K562 (cell line): ENCODE data around the gene CSMD2. TPM values are rescaled to one million over a fixed set of nuclear protein-coding genes. Genes with fewer than 3 reads are reported as not detected.

ENCODE experiments used
- ATAC-seq: fragments of 200-7000 bp; cut with Tn5 transposase; 3 replicates; pipeline ENCODE4 v1.9.1; 2020; ENCODE audit warnings: moderate library complexity
- BruUV-seq: library from RNA; stranded (reverse); fragments of 400-500 nt; replicated peaks from 2 replicates; lab custom pipeline; 2021; lab: Mats Ljungman, UMichigan
- CTCF ChIA-PET: fragments of 300-600 bp; formaldehyde crosslinking; extraction: SDS; loops from one replicate; lab custom pipeline; 2021; ENCODE audit warnings: low intra/inter-chr PET ratio; lab: Yijun Ruan, JAX
- POLR2A ChIA-PET: fragments of 300-600, 350-650 bp; sonication (Branson Sonifier 250); formaldehyde crosslinking; extraction: SDS; loops from one replicate; lab custom pipeline; 2021; ENCODE audit warnings: antibody characterized with exemption, inconsistent platforms; lab: Yijun Ruan, JAX
- DNase-seq, 4 experiments: peaks; one replicate each; pipeline versions ENCODE4 v3.0.0 to v3.0.0-alpha.2; 2011 to 2018; ENCODE audit warnings: low spot score in 3 of 4, mixed read lengths in 3 of 4; ENCODE audit errors: extremely low read depth in 1 of 4
- FAIRE-seq: peaks from 2 replicates; lab custom pipeline; 2011; peaks lifted over from hg19 to GRCh38; lab: Jason Lieb, UNC
- H2AFZ ChIP-seq: 2 replicates; pipeline ENCODE4 v1.6.0; 2011; ENCODE audit warnings: low read depth, low read length, control low read depth, inconsistent platforms
- H3K27ac ChIP-seq: fragments of 200-600 bp; 3 replicates; pipeline ENCODE4 v1.8.0; 2011; ENCODE audit warnings: low read depth, mild to moderate bottlenecking, control low read depth, inconsistent platforms, low read length, moderate library complexity, mixed read lengths; ENCODE audit errors: extremely low read depth
- H3K27me3 ChIP-seq, 2 experiments: fragments of 300-600 bp in 1 of 2; 2 replicates in 1 of 2; 3 replicates in 1 of 2; pipeline versions ENCODE4 v1.6.0 to v1.8.0; 2011; ENCODE audit warnings: inconsistent platforms in 2 of 2, low read length in 2 of 2, mild to moderate bottlenecking in 1 of 2, mixed read lengths in 1 of 2, moderate library complexity in 1 of 2; ENCODE audit not compliant: control insufficient read depth in 2 of 2, insufficient read depth in 2 of 2
- H3K36me3 ChIP-seq: fragments of 300-600 bp; 3 replicates; pipeline ENCODE4 v1.8.0; 2011; ENCODE audit warnings: mild to moderate bottlenecking, low read length, inconsistent platforms; ENCODE audit not compliant: control insufficient read depth, insufficient read depth
- H3K4me1 ChIP-seq, 2 experiments: fragments of 200-600 bp in 1 of 2; replicated peaks in 1 of 2; 2 replicates in 1 of 2; 3 replicates in 1 of 2; pipeline versions ENCODE4 v1.5.1 to v1.8.0; 2011; ENCODE audit warnings: inconsistent platforms in 2 of 2, low read length in 2 of 2, mild to moderate bottlenecking in 1 of 2, mixed read lengths in 1 of 2, moderate library complexity in 1 of 2; ENCODE audit not compliant: control insufficient read depth in 2 of 2, insufficient read depth in 2 of 2
- H3K4me2 ChIP-seq: 2 replicates; pipeline ENCODE4 v1.6.1; 2011; ENCODE audit warnings: low read length, control low read depth, inconsistent platforms, mixed read lengths; ENCODE audit not compliant: insufficient read depth
- H3K4me3 ChIP-seq: fragments of 200-600 bp; sonication (generic), shearing (Covaris generic); 2 replicates; pipeline ENCODE4 v1.5.1; 2016; ENCODE audit warnings: control low read depth, inconsistent platforms
- H3K79me2 ChIP-seq: fragments of 200-600 bp; 3 replicates; pipeline ENCODE4 v1.8.0; 2011; ENCODE audit warnings: low read length, inconsistent platforms; ENCODE audit not compliant: control insufficient read depth, insufficient read depth
- H3K9ac ChIP-seq, 2 experiments: 2 replicates each; pipeline versions ENCODE4 v1.6.0 to v1.6.1; 2011; ENCODE audit warnings: low read depth in 2 of 2, low read length in 2 of 2, control low read depth in 1 of 2, inconsistent platforms in 1 of 2, mild to moderate bottlenecking in 1 of 2, mixed read lengths in 1 of 2; ENCODE audit not compliant: insufficient read depth in 1 of 2
- H3K9me1 ChIP-seq: one replicate; pipeline ENCODE4 v1.6.0; 2011; ENCODE audit warnings: inconsistent platforms, mild to moderate bottlenecking, low read length, moderate library complexity; ENCODE audit not compliant: control insufficient read depth, insufficient read depth
- H3K9me3 ChIP-seq: replicated peaks from 2 replicates; pipeline ENCODE4 v1.5.1; 2011; ENCODE audit warnings: low read depth, low read length, inconsistent platforms; ENCODE audit not compliant: control insufficient read depth, insufficient read depth
- H4K20me1 ChIP-seq: replicated peaks from 2 replicates; pipeline ENCODE4 v1.6.1; 2011; ENCODE audit warnings: low read length, inconsistent platforms, mixed read lengths; ENCODE audit not compliant: control insufficient read depth, insufficient read depth
- BRD4 ChIP-seq: fragments of 200-600 bp; sonication (generic); IDR thresholded peaks from 2 replicates; pipeline ENCODE4 v1.6.1; 2017; ENCODE audit warnings: inconsistent platforms
- C11orf30 ChIP-seq: fragments of 450-650 bp; IDR thresholded peaks from 2 replicates; pipeline ENCODE4 v1.6.1; 2016; ENCODE audit warnings: low read depth, mild to moderate bottlenecking
- CREB1 ChIP-seq, 2 experiments: sonication (generic) in 1 of 2; formaldehyde crosslinking in 1 of 2; IDR thresholded peaks; 2 replicates each; pipeline versions ENCODE4 v1.6.1 to v1.8.0; 2012 to 2022; ENCODE audit warnings: inconsistent platforms in 1 of 2, mild to moderate bottlenecking in 1 of 2, missing genetic modification reagents in 1 of 2, moderate library complexity in 1 of 2
- NFIC ChIP-seq: fragments of 450-650 bp; IDR thresholded peaks from 2 replicates; pipeline ENCODE4 v1.6.1; 2017; ENCODE audit warnings: mild to moderate bottlenecking, inconsistent platforms
- POU5F1 ChIP-seq: fragments of 150-350 bp; IDR thresholded peaks from 2 replicates; pipeline ENCODE4 v1.6.1; 2014; ENCODE audit warnings: borderline replicate concordance, low read length, low read depth, mild to moderate bottlenecking; ENCODE audit not compliant: partially characterized antibody
- THRA ChIP-seq: fragments of 450-650 bp; IDR thresholded peaks from 2 replicates; pipeline ENCODE4 v1.6.1; 2017; ENCODE audit warnings: mild to moderate bottlenecking, moderate library complexity
- ZKSCAN8 ChIP-seq: fragments of 200-800 bp; sonication (Bioruptor generic); IDR thresholded peaks from 2 replicates; pipeline ENCODE4 v1.6.1; 2016; ENCODE audit warnings: missing genetic modification characterization, missing compliant biosample characterization
- ZNF239 ChIP-seq: fragments of 250-450 bp; sonication (Bioruptor Pico); IDR thresholded peaks from 2 replicates; pipeline ENCODE4 v1.4.0; 2020; ENCODE audit warnings: mild to moderate bottlenecking
- ZNF277 ChIP-seq: fragments of 250-450 bp; sonication (Bioruptor Pico); IDR thresholded peaks from 2 replicates; pipeline ENCODE4 v1.8.0; 2022; ENCODE audit warnings: inconsistent platforms, mild to moderate bottlenecking, moderate library complexity, borderline replicate concordance
- WGBS: fragments of 100-300 bp; shearing (Covaris generic); methylation state at CpG from one replicate; pipeline ENCODE4 v1.1.6; 2016; ENCODE audit warnings: low coverage, mixed read lengths; ENCODE audit not compliant: insufficient coverage; ENCODE audit errors: missing lambda C conversion rate; 5-methylcytosine and 5-hydroxymethylcytosine counted together
- in situ Hi-C: fragments of 300-500 bp; cut with MboI; formaldehyde crosslinking; loops from 4 replicates; pipeline ENCODE4 v1.15.0; 2018; ENCODE audit warnings: inconsistent platforms, mixed read lengths
- intact Hi-C: fragments of 100-400 bp; cut with micrococcal nuclease; formaldehyde crosslinking; loops from 2 replicates; pipeline ENCODE4 v1.14.2; 2022
- polyA plus RNA-seq, 8 experiments: library from polyadenylated mRNA; depleted of rRNA in 4 of 8; stranded (reverse) in 5 of 8; unstranded in 3 of 8; fragments of >200 nt; fragmentation: Nextera tagmentation in 2 of 8; fragmentation: Illumina TruSeq in 1 of 8; extraction: Ambion mirVana in 2 of 8; extraction: Trizol in 1 of 8; gene quantifications; 2 replicates each; pipeline versions ENCODE4 v1.2.1 to v1.2.3, GENCODE V29; 2011 to 2014; ENCODE audit warnings: inconsistent platforms in 1 of 8, missing spikeins in 1 of 8
- total RNA-seq, 7 experiments: library from RNA; depleted of rRNA in 6 of 7; stranded (reverse); fragments of >200 nt in 6 of 7; fragmentation: Illumina TruSeq in 2 of 7; extraction: Trizol in 2 of 7; gene quantifications; 2 replicates each; pipeline versions ENCODE4 v1.2.1 to v1.2.3, GENCODE V29; 2011 to 2021; ENCODE audit warnings: low replicate concordance in 1 of 7
- TF ChIP-seq, protein P1 (sequence below): fragments of 450-650 bp; formaldehyde crosslinking; IDR thresholded peaks from 2 replicates; pipeline ENCODE4 v1.4.0; 2022; ENCODE audit warnings: missing genetic modification characterization
- TF ChIP-seq, protein P2 (sequence below): fragments of 250-450 bp; sonication (Bioruptor Pico); IDR thresholded peaks from 2 replicates; pipeline ENCODE4 v1.4.0; 2020; ENCODE audit warnings: mild to moderate bottlenecking, moderate library complexity

CSMD2 gene
- total and polyA plus RNA-seq, 9 of the 15 experiments (the other 6 are each of a cell fraction or from before 2014, with no cell fraction given) = not detected

- no peak overlapping the region for H3K4me2 ChIP-seq
- in situ Hi-C loops = no loop called here
- intact Hi-C loops = no loop called here
- H3K4me1 ChIP-seq = no peaks in the 10 kb centered on the region
- H3K27me3 ChIP-seq = 0 out of 5 replicates have a peak, but pooled peaks cover 0 to 3% of the 10 kb centered on the region in 2 experiments
- H3K9me3 ChIP-seq = no peaks in the 10 kb centered on the region
- no peak overlapping the region for H3K4me3 ChIP-seq
- BruUV-seq = no TSS peak
- no peak overlapping the region for H3K27ac ChIP-seq
- no peak for DNase-seq
- no peaks in the 10 kb centered on the region for H4K20me1 ChIP-seq
- H3K9me1 ChIP-seq = no peaks in the 10 kb centered on the region
- no peak for FAIRE-seq
- H3K79me2 ChIP-seq = no peaks in the 10 kb centered on the region
- no peak overlapping the region for H3K9ac ChIP-seq
- no peaks in the 10 kb centered on the region for H3K36me3 ChIP-seq
- POLR2A ChIA-PET = no interaction called here
- H2AFZ ChIP-seq = no peak overlapping the region
- 1% methylated on average over 5 of the region's 5 CpGs for WGBS
- CTCF ChIA-PET = no interaction called here
- ATAC-seq = no peak
- TF ChIP-seq NFIC (no peak), THRA (no peak), CREB1 (IDR thresholded peaks at IDR 0.05) (no peak), CREB1 (CRISPR knock-in tag; IDR thresholded peaks at IDR 0.05) (no peak), BRD4 (no peak), C11orf30 (no peak), POU5F1 (no peak), ZKSCAN8 (CRISPR knock-in tag) (no peak), ZNF277 (CRISPR knock-in tag) (no peak), ZNF239 (CRISPR knock-in tag) (no peak)
- TF ChIP-seq, protein P1, sequence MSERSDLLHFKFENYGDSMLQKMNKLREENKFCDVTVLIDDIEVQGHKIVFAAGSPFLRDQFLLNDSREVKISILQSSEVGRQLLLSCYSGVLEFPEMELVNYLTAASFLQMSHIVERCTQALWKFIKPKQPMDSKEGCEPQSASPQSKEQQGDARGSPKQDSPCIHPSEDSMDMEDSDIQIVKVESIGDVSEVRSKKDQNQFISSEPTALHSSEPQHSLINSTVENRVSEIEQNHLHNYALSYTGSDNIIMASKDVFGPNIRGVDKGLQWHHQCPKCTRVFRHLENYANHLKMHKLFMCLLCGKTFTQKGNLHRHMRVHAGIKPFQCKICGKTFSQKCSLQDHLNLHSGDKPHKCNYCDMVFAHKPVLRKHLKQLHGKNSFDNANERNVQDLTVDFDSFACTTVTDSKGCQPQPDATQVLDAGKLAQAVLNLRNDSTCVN (CRISPR knock-in tag) = no peak
- TF ChIP-seq, protein P2, sequence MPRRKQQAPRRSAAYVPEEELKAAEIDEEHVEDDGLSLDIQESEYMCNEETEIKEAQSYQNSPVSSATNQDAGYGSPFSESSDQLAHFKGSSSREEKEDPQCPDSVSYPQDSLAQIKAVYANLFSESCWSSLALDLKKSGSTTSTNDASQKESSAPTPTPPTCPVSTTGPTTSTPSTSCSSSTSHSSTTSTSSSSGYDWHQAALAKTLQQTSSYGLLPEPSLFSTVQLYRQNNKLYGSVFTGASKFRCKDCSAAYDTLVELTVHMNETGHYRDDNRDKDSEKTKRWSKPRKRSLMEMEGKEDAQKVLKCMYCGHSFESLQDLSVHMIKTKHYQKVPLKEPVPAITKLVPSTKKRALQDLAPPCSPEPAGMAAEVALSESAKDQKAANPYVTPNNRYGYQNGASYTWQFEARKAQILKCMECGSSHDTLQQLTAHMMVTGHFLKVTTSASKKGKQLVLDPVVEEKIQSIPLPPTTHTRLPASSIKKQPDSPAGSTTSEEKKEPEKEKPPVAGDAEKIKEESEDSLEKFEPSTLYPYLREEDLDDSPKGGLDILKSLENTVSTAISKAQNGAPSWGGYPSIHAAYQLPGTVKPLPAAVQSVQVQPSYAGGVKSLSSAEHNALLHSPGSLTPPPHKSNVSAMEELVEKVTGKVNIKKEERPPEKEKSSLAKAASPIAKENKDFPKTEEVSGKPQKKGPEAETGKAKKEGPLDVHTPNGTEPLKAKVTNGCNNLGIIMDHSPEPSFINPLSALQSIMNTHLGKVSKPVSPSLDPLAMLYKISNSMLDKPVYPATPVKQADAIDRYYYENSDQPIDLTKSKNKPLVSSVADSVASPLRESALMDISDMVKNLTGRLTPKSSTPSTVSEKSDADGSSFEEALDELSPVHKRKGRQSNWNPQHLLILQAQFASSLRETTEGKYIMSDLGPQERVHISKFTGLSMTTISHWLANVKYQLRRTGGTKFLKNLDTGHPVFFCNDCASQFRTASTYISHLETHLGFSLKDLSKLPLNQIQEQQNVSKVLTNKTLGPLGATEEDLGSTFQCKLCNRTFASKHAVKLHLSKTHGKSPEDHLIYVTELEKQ (CRISPR knock-in tag) = no peak
Measured at GRCh38 chr1:33842348-33842747, 322.7 kb downstream of the CSMD2 start.
